D721Med (cell line): ENCODE data around the gene TMC8.

Source experiments
- DNase-seq: peaks from one replicate; pipeline ENCODE4 v3.0.0; 2011; ENCODE audit warnings: low spot score; ENCODE audit not compliant: insufficient read length
- FAIRE-seq: peaks from 2 replicates; lab custom pipeline; 2011; peaks lifted over from hg19 to GRCh38; lab: Jason Lieb, UNC
- CTCF ChIP-seq: IDR thresholded peaks from 2 replicates; pipeline ENCODE4 v1.5.1; 2012; ENCODE audit warnings: mild to moderate bottlenecking, control low read depth; ENCODE audit not compliant: insufficient read depth; ENCODE audit errors: missing control alignments

TMC8 gene

DNA sequence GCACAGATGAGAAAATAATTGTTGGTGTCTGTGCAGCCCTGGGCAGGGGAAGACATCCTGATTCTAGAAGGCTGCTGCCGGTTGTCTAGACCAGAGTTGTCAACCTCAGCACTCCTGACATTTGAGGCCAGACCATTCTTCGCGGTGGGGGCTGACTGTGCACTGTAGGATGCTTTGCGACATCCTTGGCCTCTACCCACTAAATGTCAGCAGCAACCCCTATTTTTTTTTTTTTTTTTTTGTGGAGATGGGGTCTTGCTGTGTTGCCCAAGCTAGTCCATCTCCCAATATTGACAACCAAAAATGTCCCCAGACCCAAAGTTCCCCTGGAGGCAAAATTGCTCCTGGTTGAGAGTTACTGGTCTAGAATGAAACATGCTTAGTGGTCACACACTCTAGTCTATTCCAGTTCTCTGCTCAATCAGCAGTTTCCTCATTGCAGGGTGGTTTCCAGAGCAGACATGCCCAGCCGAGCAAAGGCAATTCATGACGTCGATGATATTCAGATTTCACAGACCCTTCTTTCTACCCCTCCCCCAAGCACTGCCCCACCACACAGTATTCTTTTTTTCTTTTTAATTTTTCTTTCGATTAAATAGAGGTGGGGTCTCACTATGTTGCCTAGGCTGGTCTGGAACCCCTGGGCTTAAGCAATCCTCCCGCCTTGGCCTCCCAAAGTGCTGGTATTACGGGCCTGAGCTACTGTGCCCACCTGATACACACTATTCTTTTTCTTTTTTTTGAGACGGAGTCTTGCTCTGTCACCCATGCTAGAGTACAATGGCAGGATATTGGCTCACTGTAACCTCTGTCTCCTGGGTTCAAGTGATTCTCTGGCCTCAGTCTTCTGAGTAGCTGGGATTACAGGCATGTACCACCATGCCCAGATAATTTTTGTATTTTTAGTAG is 24.6 kb downstream of the TMC8 start:
- no peak for DNase-seq
- TF ChIP-seq CTCF: no peak
- no peak for FAIRE-seq

- no peak for TF ChIP-seq CTCF
- no peak for FAIRE-seq
- no peak for DNase-seq
Observed at GRCh38 chr17:78159575-78160158, 29.1 kb downstream of the TMC8 start.

DNA sequence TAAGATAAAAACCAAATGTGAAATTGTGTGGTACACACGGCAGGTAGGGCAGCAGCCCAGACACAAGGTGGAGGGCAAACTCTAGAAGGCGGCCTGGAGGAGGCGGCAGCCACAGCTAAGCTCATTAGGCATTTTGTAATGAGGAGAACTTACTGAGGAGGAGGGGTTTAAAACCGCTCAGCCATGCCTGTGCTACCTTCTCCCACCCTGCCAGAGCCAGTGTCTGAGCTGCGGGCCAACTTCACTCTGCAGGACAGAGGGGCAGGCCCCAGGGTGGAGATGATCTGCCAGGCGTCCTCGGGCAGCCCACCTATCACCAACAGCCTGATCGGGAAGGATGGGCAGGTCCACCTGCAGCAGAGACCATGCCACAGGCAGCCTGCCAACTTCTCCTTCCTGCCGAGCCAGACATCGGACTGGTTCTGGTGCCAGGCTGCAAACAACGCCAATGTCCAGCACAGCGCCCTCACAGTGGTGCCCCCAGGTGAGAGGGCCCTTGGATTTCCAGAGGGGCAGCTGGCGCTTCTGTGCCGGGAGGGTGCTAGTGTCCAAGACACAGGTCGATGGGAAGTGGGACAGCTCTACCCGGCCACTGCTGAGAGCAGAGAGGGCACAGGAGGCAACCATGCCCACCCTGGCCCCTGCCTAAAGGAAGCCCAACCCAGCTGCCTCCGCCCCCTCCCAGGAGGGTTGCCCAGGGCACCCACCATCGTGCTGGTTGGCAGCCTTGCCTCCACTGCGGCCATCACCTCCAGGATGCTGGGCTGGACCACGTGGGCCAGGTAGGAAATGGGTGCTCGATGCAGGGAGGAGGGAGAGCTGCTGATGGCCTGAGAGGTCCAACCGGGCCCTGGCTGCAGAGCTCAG is 33.5 kb downstream of the TMC8 start:
- FAIRE-seq (no peak), DNase-seq (no peak)
- no peak for TF ChIP-seq CTCF

DNA sequence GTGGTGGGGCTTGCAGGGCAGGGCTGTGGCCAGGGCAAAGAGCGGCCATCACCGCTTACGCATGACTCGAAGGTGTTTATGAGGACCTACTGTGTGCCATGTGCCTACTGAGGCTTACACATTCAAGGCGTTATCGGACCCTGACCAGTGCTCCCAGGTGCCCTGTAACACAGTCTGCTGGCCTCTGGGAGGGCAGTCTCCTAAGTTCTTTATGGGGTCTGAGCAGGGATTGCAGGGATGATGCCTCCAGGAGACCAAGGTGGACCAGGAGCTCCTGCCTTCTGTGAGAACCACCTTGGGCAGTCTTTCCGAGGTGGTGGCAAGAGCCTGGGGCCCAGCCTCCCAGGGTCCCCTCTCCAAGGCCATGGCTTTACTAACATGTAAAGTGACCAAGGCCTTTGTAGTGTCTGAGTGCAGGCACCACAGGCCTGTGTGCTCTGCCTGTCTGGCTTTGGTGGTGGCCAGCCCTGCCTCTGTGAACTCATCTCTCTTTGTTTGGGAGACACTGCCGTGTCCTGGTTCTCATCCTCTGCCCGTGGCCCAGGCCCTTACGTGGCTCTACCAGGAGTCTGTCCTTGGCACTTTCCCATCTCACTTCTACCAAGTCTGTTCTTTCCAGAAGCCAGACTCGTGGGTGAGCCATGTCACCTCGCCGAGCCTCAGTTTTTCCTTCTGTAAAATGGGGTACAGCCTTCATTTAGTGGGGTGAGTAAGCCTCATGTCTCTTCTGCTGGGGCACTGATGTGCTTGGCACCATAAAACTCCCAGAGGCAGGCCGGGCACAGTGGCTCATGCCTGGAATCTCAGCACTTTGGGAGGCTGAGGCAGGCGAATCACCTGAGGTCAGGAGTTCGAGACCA is 34.4 kb downstream of the TMC8 start:
- no peak for DNase-seq
- TF ChIP-seq CTCF: no peak
- no peak for FAIRE-seq

- no peak for FAIRE-seq
- TF ChIP-seq CTCF: no peak
Observed at GRCh38 chr17:78166416-78166815, 35.8 kb downstream of the TMC8 start.

GRCh38 chr17:78168242-78168902 is 37.8 kb downstream of the TMC8 start, which contains the start of gene SYNGR2:
Gene SYNGR2 (plus strand): TSS chr17:78168581. CDS start chr17:78168617, 36 bp downstream.
- FAIRE-seq: no peak
- peak; percentile 95 for DNase-seq
- TF ChIP-seq CTCF: no peak

More at GRCh38 chr17:78166416-78166815, 35.8 kb downstream of the TMC8 start:
- no peak for DNase-seq
